Measurements from ENCODE around the gene AHR. TPM values are rescaled to one million over a fixed set of nuclear protein-coding genes. Genes with fewer than 3 reads are reported as not detected.

The AHR gene
- total RNA-seq, 1 experiment from 2014 or later = 122 TPM

GRCh38 chr7:17302575-17303142 is 4.2 kb downstream of the AHR start:
- peak; percentile 70 for DNase-seq (ENCODE audit: extremely low read depth, low read depth)

DNA sequence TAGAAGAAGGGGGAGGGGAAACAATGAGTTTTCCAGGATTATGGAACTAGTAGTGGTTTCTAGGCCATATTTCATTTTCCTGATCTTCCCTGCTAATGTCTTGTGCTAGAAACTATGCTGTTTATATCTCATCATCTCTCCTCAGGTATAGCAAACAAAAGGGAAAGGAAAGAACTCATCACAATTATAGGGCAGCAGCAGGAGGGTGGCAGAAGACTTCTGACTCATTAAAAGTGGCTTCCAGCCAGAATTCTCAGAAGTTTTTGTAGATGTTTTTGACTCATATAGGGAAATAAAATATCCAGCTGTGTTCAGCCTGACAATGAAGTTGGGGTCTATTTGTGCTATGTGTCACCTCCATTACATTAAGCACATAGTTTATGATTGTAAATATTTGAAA is 6.5 kb downstream of the AHR start:
- peak; percentile 62 for DNase-seq (ENCODE audit: extremely low read depth, low read depth)

DNA sequence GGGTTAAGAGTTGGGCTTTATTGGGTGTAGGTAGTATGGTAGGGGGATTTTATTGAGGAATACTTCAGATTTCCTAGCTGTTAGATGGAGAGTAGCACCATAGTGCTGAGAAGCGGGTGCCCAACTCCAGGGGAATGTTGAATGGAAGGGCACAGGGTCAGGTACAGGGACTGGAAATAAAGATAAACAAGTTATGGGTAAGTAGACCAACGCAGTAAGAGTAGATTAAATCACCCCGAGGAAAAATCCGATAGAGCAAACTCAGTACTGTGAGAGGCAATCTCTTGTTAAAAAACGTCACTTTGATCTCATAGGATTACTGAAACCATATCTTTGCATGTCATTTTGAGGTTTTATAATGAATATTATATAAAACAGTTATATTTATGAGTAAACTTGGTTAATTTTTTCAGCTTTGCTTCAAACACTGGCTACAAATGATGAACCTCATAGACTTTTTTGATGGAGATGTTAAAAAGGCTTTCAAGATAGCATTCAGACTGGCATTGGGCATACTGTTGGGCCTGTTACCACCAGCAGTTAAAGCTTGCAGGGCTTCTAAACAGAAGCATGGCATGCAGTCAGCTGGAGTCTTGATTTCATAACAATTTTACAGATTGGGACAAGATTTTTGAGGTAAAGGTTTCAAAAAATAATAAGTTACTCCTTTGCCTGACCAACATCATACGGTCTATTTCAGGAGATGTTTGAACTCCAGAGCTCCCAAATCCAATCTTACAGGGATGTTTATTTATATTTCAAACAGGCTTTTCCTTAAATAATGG is 7.1 kb downstream of the AHR start:
- no peak for DNase-seq (ENCODE audit: extremely low read depth, low read depth)

DNA sequence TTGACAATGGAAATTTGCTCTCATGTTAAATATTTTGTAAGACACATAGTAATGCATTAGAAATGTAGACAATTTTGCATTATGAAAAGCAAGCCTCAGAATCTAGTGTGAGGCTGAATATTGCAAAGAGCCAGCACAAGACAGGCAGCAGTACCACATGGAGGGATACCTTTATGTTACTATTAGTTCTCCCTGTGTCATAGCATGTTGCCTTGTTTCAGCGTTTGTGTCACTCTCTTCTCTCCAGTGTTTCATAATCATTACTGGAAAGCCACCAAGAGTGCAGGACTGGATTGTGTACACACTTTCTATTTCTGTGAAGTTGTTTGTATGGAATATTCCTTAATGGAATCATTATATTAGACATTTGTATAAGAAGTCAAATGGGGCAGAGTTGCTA is 8.5 kb downstream of the AHR start:
- DNase-seq (ENCODE audit: extremely low read depth, low read depth) = no peak

DNA sequence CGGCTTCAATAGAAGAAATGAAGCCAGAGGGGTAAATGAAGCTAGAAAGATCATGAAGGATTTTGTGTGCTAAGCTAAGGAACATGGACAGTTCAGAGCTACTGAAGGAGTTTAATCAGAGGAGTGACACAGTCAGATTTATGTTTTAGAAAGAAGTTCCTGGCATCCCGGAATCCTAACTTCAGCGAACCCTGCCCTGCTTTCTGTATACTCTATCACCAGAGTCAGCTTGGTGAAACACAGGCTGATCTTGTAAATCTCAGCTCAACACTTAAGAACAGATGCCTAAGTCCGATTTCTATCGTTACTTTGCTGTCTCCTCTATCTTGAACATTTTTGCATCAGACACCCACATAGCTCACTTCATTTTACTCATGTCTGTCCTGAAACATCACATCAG is 9.1 kb downstream of the AHR start:
- no peak for DNase-seq (ENCODE audit: extremely low read depth, low read depth)

- no peak for DNase-seq (ENCODE audit: extremely low read depth, low read depth)
Observed at GRCh38 chr7:17307969-17308648, 9.7 kb downstream of the AHR start.

DNA sequence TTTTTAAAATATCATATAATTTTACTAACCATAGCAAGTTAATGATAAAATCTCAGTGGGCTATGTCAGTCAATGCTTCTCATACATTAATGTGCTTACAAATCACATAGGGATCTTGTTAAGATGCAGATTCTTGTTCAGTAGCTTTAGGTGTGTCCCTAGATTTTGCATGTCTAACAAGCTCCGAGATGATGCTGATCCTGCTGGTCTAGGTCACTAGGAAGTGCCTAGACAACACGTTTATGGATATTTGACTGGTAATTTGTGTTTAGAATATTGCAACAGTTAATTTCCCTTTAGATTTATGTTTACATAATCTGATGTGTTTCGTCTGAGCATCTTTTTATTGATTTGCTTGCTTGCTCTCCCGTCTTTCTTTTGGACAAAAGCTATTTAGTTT is 12.7 kb downstream of the AHR start:
- no peak for DNase-seq (ENCODE audit: extremely low read depth, low read depth)

DNA sequence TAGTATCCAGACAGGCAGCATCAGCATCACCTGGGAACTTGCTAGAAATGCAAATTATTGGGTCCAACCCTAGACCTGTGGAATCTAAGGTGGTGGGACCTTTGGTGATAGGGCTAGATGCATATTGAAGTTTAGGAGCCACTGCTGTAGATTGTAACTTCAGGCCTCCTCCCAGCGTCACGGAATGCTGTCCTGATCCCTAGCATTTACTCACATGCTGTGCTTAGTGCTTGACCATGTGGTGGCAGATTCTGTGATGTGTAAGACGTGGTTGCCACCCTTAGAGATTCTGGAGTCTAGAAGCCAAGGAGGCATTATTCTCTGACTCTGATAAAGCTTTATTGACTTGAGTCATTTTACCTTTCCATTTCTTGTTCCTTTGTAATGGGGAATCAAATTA is 13.5 kb downstream of the AHR start:
- DNase-seq (ENCODE audit: extremely low read depth, low read depth) = no peak

GRCh38 chr7:17312641-17313040 is 14.2 kb downstream of the AHR start:
- DNase-seq (ENCODE audit: extremely low read depth, low read depth) = no peak

DNA sequence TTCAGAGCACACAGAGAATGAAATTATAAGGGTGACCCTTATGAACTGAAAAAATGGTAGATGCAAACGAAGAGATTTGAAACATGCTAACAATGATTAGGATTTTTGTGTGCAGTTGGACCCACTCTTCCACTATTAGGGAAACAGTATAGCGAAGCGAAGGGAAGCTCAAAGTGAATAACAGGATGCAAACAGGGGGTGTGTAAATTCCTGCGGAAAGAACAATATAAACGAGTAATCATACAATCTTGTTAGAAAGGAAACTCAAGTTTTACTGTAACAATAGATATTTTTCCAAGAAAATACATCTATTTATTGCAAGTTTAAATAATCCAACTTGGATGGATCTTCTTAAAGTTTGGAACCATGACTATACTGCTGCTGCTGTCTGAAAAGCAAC is 14.7 kb downstream of the AHR start:
- DNase-seq (ENCODE audit: extremely low read depth, low read depth) = no peak

DNA sequence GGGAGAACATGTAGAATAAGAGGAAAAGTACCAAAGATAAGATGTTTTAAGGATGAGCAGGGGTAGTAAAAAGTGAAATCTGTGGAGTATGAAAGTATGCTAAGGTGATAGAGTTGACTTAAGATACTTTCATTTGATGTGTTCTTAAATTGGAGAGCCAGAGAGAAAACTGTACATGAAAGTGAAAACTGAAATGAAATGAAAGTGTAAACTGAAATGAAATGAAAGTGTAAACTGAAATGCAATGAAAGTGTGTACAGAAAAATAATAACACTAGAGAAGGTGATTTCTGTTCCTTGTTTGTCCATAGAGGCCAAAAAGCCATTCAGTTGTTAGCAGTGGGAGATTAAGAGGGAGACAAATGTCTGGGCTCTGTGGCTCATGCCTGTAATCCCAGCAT is 17.5 kb downstream of the AHR start:
- DNase-seq (ENCODE audit: extremely low read depth, low read depth) = no peak

- no peak for DNase-seq (ENCODE audit: extremely low read depth, low read depth)
Observed at GRCh38 chr7:17318146-17318545, 19.7 kb downstream of the AHR start.

DNA sequence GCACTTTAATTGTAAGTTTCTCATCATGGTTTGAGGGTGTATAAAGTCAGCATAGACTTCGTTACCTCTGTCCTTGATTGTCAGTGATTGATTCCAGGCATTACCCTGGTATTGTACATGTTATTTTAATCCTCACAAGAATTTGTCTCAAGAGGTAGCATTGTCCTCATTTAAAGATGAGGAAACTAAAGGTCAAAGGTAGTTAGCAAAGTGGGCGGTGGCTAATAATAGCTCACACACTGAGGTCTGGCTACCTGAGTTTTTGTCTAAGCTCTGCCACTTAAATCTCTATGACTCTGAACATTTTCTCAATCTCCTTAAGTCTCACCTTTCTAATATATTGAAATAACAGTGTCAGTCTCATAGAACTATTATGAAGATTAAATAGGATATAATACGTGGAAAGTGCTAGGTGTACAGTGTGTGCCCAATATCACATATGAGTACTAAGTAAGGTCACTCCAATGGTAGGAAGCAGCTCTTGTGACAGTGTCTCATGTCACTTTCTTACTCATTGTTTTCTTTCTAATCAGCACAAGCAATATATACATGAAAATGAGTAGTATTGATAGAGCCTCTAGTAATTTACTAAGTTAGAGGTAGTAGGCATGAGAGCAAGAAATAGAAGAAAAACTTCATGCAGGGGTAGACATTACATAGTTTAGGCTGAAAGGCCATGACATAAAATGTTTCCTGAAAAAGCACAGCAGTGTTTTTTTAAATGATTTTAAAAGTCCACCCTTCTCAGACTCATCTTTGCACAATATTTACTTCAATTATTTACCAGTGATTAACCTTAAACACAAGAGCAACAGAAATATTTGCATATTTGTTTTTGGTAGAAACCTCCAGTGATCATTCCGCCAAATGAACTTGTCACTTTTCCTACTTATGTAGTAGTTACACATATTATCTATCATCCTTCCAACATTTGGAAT is 21.0 kb downstream of the AHR start:
- DNase-seq (ENCODE audit: extremely low read depth, low read depth) = no peak

- DNase-seq (ENCODE audit: extremely low read depth, low read depth) = no peak
Observed at GRCh38 chr7:17320102-17320497, 21.6 kb downstream of the AHR start.

GRCh38 chr7:17320657-17321056 is 22.2 kb downstream of the AHR start:
- DNase-seq (ENCODE audit: extremely low read depth, low read depth) = no peak

- DNase-seq (ENCODE audit: extremely low read depth, low read depth) = no peak
Observed at GRCh38 chr7:17325364-17325763, 26.9 kb downstream of the AHR start.

DNA sequence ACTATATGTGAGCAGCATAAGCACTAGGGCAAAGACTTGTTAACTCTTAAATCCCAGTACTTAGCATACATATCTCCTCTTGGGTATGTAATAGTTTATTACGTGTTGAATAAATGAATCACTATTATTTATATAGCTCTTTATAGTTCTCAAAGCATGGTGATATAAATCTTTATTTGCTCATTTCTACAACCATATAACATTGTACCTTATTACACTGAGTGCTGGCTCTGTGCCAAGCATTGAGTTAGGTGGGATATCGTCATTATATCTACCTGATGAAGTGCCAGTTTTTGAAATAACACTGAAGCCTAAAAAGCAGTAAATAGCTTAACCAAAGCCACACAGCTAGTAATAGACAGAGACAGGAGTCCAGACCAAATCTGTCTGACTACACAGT is 27.9 kb downstream of the AHR start:
- DNase-seq (ENCODE audit: extremely low read depth, low read depth) = no peak

DNA sequence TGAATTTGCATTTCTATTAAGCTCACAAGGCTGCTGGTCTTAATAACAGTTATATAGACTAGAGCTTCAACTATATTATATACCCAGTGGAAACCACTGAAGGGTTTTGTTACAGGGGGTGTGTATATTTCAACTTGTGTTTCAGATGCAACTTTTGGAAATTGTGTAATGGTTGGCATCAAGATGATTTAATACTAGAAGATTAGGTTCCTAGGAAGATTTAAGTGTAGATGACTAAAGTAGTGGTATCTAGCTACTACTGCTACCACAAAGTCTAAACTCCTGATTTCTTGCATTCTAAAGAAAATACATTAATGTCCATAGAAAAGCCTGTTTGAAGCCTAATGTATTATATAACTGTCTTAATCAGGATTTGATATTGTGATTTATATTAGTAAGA is 30.2 kb downstream of the AHR start:
- no peak for DNase-seq (ENCODE audit: extremely low read depth, low read depth)

DNA sequence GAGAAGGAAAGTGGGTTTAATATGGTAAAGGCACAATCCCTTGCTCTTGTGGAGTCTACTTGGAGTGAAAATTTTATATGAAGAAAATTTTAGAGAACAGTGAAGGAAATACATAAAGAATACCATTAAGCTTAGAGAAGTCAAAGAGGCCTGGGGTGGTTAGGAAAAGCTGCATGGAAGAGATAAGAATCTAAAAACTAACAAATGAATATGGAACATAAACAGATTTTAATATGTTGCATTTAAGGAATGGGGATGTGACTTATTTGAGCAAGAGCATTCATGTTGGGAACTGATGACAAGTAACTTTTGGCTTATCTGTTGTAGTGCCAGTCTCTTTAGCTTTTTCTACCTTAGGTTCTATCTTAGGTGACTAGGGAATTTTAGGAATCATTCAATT is 31.0 kb downstream of the AHR start:
- no peak for DNase-seq (ENCODE audit: extremely low read depth, low read depth)

DNA sequence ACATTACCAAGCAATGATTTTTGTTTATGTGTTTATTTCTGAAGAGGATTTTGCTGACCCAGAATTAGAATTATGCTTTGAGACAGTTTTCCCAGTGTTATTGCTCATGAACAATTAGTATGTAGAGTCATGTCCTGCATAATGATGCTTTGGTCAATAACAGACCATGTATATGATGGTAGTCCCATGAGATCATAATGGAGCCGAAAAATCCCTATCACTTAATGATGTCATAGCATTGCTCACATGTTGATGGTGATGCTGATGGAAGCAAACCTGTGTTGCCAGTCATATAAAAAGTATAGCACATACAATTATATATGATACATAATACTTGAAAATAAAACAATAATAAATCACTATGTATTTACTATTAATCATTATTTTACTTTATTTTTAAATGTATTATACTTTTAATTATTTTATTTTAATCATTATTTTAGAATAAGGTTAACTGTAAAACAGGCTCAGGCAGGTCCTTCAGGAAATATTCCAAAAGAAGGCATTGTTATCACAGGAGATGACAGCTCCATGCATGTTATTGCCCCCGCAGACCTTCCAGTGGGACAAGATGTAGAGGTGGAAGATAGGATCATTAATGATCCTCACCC is 33.5 kb downstream of the AHR start:
- DNase-seq (ENCODE audit: extremely low read depth, low read depth) = no peak

GRCh38 chr7:17333221-17333620 is 34.8 kb downstream of the AHR start:
- DNase-seq (ENCODE audit: extremely low read depth, low read depth) = no peak
